Tibial nerve (tissue), 4 donors: ENCODE measurements around the gene ADD2.

Source experiments
- EP300 ChIP-seq, 2 donors: sonication (generic); formaldehyde crosslinking; IDR thresholded peaks; one replicate each; pipeline ENCODE4 v1.6.1; 2017; ENCODE audit warnings: antibody characterized with exemption in 2 of 2, mild to moderate bottlenecking in 1 of 2
- POLR2A ChIP-seq, 2 donors: fragments of 450-650 bp; IDR thresholded peaks; one replicate each; pipeline ENCODE4 v1.6.1; 2017; ENCODE audit warnings: antibody characterized with exemption in 2 of 2, mild to moderate bottlenecking in 2 of 2, moderate library complexity in 2 of 2
- TF ChIP-seq, protein P1 (sequence below), 5 experiments: fragments of 200-600 bp in 3 of 5; fragments of 450-650 bp in 2 of 5; sonication (generic) in 3 of 5; IDR thresholded peaks; one replicate each; pipeline ENCODE4 v1.5.1; 2016 to 2019; ENCODE audit warnings: antibody characterized with exemption in 5 of 5, mild to moderate bottlenecking in 3 of 5, moderate library complexity in 2 of 5

- TF ChIP-seq, protein P1, sequence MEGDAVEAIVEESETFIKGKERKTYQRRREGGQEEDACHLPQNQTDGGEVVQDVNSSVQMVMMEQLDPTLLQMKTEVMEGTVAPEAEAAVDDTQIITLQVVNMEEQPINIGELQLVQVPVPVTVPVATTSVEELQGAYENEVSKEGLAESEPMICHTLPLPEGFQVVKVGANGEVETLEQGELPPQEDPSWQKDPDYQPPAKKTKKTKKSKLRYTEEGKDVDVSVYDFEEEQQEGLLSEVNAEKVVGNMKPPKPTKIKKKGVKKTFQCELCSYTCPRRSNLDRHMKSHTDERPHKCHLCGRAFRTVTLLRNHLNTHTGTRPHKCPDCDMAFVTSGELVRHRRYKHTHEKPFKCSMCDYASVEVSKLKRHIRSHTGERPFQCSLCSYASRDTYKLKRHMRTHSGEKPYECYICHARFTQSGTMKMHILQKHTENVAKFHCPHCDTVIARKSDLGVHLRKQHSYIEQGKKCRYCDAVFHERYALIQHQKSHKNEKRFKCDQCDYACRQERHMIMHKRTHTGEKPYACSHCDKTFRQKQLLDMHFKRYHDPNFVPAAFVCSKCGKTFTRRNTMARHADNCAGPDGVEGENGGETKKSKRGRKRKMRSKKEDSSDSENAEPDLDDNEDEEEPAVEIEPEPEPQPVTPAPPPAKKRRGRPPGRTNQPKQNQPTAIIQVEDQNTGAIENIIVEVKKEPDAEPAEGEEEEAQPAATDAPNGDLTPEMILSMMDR (IDR thresholded peaks at IDR 0.05) = no peak
- TF ChIP-seq EP300 (IDR thresholded peaks at IDR 0.05) = no peak
- TF ChIP-seq POLR2A (IDR thresholded peaks at IDR 0.05) = no peak
Measured at GRCh38 chr2:70752396-70752795, 15.6 kb downstream of the ADD2 start.
